ENCODE data around the gene MAP4K1.

DNA sequence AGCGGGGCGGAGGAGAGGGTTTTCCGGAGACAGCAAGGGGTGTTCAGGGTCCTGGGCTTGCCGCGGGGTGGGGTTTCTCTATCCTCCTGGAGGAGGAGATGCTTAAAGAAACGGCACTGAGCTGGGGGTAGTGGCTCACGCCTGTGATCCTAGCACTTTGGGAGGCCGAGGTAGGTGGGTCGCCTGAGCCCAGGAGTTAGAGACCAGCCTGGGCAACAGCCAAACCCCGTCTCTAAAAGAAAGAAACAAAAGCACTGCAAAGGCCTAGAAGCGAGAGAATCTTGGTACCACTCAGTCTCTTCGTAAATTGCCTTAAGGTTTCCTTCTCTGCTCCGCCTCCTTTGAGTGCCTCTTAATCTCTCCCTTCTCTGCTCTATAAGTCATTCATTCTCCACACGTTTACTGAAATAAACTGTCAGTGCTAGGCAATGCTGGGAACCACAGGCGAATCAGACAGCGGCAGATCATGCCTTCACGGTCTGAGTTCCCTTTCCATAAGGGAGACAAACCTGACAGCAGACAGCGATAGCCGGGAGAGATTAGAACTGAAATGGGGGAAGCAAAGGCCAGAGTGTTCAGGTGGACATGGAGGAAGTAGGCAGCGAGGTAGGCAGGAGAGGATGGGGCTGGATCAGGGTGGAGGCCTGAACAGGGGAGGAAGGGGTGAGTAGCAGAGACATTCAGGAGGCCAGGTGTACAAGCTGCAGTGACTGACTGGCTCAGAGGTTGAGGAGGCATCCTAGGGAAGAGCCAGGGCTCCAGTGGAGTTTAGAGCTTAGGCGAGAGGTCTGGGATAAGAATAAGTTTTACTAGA lies 1.8 kb upstream of the MAP4K1 start:
- TF ChIP-seq, protein P1, sequence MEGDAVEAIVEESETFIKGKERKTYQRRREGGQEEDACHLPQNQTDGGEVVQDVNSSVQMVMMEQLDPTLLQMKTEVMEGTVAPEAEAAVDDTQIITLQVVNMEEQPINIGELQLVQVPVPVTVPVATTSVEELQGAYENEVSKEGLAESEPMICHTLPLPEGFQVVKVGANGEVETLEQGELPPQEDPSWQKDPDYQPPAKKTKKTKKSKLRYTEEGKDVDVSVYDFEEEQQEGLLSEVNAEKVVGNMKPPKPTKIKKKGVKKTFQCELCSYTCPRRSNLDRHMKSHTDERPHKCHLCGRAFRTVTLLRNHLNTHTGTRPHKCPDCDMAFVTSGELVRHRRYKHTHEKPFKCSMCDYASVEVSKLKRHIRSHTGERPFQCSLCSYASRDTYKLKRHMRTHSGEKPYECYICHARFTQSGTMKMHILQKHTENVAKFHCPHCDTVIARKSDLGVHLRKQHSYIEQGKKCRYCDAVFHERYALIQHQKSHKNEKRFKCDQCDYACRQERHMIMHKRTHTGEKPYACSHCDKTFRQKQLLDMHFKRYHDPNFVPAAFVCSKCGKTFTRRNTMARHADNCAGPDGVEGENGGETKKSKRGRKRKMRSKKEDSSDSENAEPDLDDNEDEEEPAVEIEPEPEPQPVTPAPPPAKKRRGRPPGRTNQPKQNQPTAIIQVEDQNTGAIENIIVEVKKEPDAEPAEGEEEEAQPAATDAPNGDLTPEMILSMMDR (IDR thresholded peaks at IDR 0.05): no peak
- TF ChIP-seq POLR2A (IDR thresholded peaks at IDR 0.05): no peak

Measured in body of pancreas (tissue), 4 donors.